HG03460 (cell line): ENCODE results near the gene NECAP2.
A peak's percentile ranks its signal among the peaks of the same experiment; 100 is the strongest.

ENCODE experiments used
- ATAC-seq: cut with Tn5 transposase; IDR thresholded peaks from one replicate; pipeline ENCODE4 v1.9.1; 2021; ENCODE audit not compliant: unreplicated experiment

Gene NECAP2

GRCh38 chr1:16440470-16441281, at the start of gene NECAP2:
NECAP2 (plus strand) TSS chr1:16440724; CDS start chr1:16440762, 38 bp downstream.
- peak; percentile 82 for ATAC-seq

GRCh38 chr1:16391411-16391810, 49.1 kb upstream of the NECAP2 start:
- ATAC-seq: no peak

GRCh38 chr1:16392740-16393569, 47.6 kb upstream of the NECAP2 start:
- no peak for ATAC-seq

- ATAC-seq: no peak
Measured at GRCh38 chr1:16393570-16394521, 46.7 kb upstream of the NECAP2 start.

GRCh38 chr1:16394977-16395376, 45.5 kb upstream of the NECAP2 start:
- no peak for ATAC-seq

- ATAC-seq: no peak
Measured at GRCh38 chr1:16396591-16396990, 43.9 kb upstream of the NECAP2 start.

GRCh38 chr1:16397120-16397519, 43.4 kb upstream of the NECAP2 start:
- ATAC-seq: no peak

GRCh38 chr1:16398371-16398953, 42.1 kb upstream of the NECAP2 start:
- ATAC-seq: no peak

GRCh38 chr1:16402742-16403141, 37.8 kb upstream of the NECAP2 start:
- no peak for ATAC-seq

- no peak for ATAC-seq
Measured at GRCh38 chr1:16405441-16405840, 35.1 kb upstream of the NECAP2 start.

GRCh38 chr1:16406868-16407267, 33.7 kb upstream of the NECAP2 start:
- ATAC-seq: no peak

- no peak for ATAC-seq
Measured at GRCh38 chr1:16409536-16410152, 30.9 kb upstream of the NECAP2 start.

GRCh38 chr1:16410803-16411202, 29.7 kb upstream of the NECAP2 start:
- ATAC-seq: no peak

- no peak for ATAC-seq
Measured at GRCh38 chr1:16413191-16413590, 27.3 kb upstream of the NECAP2 start.

- no peak for ATAC-seq
Measured at GRCh38 chr1:16418823-16419425, 21.6 kb upstream of the NECAP2 start.

- ATAC-seq: peak; percentile 88
Measured at GRCh38 chr1:16420424-16421118, 20.0 kb upstream of the NECAP2 start.

- ATAC-seq: no peak
Measured at GRCh38 chr1:16421201-16421600, 19.3 kb upstream of the NECAP2 start.

- ATAC-seq: no peak
Measured at GRCh38 chr1:16422041-16422440, 18.5 kb upstream of the NECAP2 start.
